Endodermal cell (in vitro differentiated cells): Measurements from ENCODE around the gene PARP3. TPM values are rescaled to one million over a fixed set of nuclear protein-coding genes. Genes with fewer than 3 reads are reported as not detected.
A peak's percentile ranks its signal among the peaks of the same experiment; 100 is the strongest.
"Not testable (repeated sequence)": the region's sequence is repeated elsewhere in the genome, so short reads cannot be mapped to it uniquely, and the experiment has no call there.

Source experiments
- DNase-seq: peaks from one replicate; pipeline ENCODE4 v3.0.0-alpha.2; 2017
- H3K27ac ChIP-seq: 2 replicates; pipeline ENCODE4 v1.5.1; 2013; ENCODE audit warnings: mild to moderate bottlenecking, low read depth, low read length, moderate library complexity
- H3K27me3 ChIP-seq: 2 replicates; pipeline ENCODE4 v1.6.1; 2013; ENCODE audit warnings: mild to moderate bottlenecking, low read length, moderate library complexity; ENCODE audit not compliant: insufficient read depth, control insufficient read depth, poor library complexity, severe bottlenecking
- H3K36me3 ChIP-seq: 2 replicates; pipeline ENCODE4 v1.7.0; 2013; ENCODE audit warnings: mild to moderate bottlenecking, low read length, moderate library complexity; ENCODE audit not compliant: control insufficient read depth, insufficient read depth
- H3K4me1 ChIP-seq: one replicate; pipeline ENCODE4 v1.7.0; 2013; ENCODE audit warnings: low read length; ENCODE audit not compliant: control insufficient read depth, insufficient read depth
- H3K4me3 ChIP-seq: 2 replicates; pipeline ENCODE4 v1.5.1; 2013; ENCODE audit warnings: mild to moderate bottlenecking, low read length, moderate library complexity
- H3K9ac ChIP-seq: 2 replicates; pipeline ENCODE4 v1.6.1; 2013; ENCODE audit warnings: mild to moderate bottlenecking, low read length, moderate library complexity; ENCODE audit not compliant: poor library complexity, severe bottlenecking; ENCODE audit errors: extremely low read depth
- H3K9me3 ChIP-seq: 2 replicates; pipeline ENCODE4 v1.6.1; 2013; ENCODE audit warnings: mild to moderate bottlenecking, low read length, moderate library complexity; ENCODE audit not compliant: control insufficient read depth
- H3K27ac Mint-ChIP-seq: 2 replicates; pipeline ENCODE4 v1.8.0; 2020; ENCODE audit warnings: mixed read lengths
- H3K27me3 Mint-ChIP-seq: 2 replicates; pipeline ENCODE4 v1.8.0; 2021; ENCODE audit warnings: mild to moderate bottlenecking, mixed read lengths; ENCODE audit not compliant: insufficient read depth
- H3K36me3 Mint-ChIP-seq: 2 replicates; pipeline ENCODE4 v1.8.0; 2020; ENCODE audit warnings: low read depth, mixed read lengths
- H3K4me1 Mint-ChIP-seq: 2 replicates; pipeline ENCODE4 v1.8.0; 2020; ENCODE audit warnings: mixed read lengths
- H3K4me3 Mint-ChIP-seq: 2 replicates; pipeline ENCODE4 v1.8.0; 2020; ENCODE audit warnings: mild to moderate bottlenecking, moderate library complexity, mixed read lengths
- H3K9me3 Mint-ChIP-seq: 2 replicates; pipeline ENCODE4 v1.8.0; 2020; ENCODE audit warnings: mild to moderate bottlenecking, mixed read lengths
- CTCF ChIP-seq: fragments of 200-600 bp; sonication (generic); conservative IDR thresholded peaks from 2 replicates; pipeline ENCODE4 v1.5.0; 2021; ENCODE audit warnings: antibody characterized with exemption, mild to moderate bottlenecking
- WGBS, 2 experiments: methylation state at CpG; one replicate each; pipeline versions ENCODE4 v1.1.5 to v1.1.7; 2013; ENCODE audit warnings: missing lambda C conversion rate in 2 of 2, mixed read lengths in 1 of 2; ENCODE audit not compliant: insufficient coverage in 1 of 2, insufficient read length in 1 of 2; 5-methylcytosine and 5-hydroxymethylcytosine counted together
- total RNA-seq, 2 donors: library from RNA; stranded (reverse); fragmentation: NEBNext Ultra II Directional in 1 of 2; extraction: Animal tissue kit (Norgen Biotek cat#: 25700) in 1 of 2; gene quantifications; 2 replicates in 1 of 2; 3 replicates in 1 of 2; pipeline ENCODE4 v1.2.1, GENCODE V29; 2021

PARP3 gene
- total RNA-seq, 2 donors from 2014 or later = 4.5 to 5.7 TPM

- Mint-ChIP-seq H3K4me3 (no peak overlapping the region), H3K27ac (no peak overlapping the region), H3K36me3 (peaks cover 5% of the 10 kb centered on the region), H3K27me3 (no peaks in the 10 kb centered on the region), H3K4me1 (peaks cover 8% of the 10 kb centered on the region), H3K9me3 (no peaks in the 10 kb centered on the region)
- Histone ChIP-seq H3K27me3 (no peaks in the 10 kb centered on the region), H3K4me3 (no peak overlapping the region), H3K27ac (no peak overlapping the region), H3K9me3 (no peaks in the 10 kb centered on the region), H3K4me1 (peaks cover 8% of the 10 kb centered on the region), H3K36me3 (no peaks in the 10 kb centered on the region), H3K9ac (no peak overlapping the region)
- TF ChIP-seq CTCF = no peak
- DNase-seq = peak; percentile 45
- 60 to 91% methylated on average over 1 to 12 of the region's 12 CpGs for WGBS, 2 experiments
Measured at GRCh38 chr3:51986010-51986947, 44.1 kb downstream of the PARP3 start.

DNA sequence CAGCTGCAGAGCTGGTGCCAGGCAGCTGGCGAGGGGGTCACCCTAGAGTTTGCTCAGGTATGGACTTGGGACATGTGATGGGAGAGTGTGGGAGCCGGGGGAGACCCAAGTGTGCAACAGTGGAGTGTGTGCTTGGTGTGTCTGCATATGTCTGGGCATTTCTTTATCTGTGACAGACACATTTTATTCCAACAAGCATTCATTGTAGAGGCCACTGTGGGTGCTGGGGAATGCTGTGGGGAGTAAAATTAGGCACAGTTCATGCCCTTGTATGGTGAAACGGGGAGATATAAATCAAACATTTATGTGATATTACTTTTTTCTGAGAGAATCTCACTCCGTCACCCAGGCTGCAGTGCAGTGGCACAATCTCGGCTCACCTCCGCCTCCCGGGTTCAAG is 45.4 kb downstream of the PARP3 start:
- H3K9me3 Mint-ChIP-seq = no peaks in the 10 kb centered on the region
- no peak for TF ChIP-seq CTCF
- Histone ChIP-seq H3K4me1 (peaks cover 9% of the 10 kb centered on the region), H3K27me3 (no peaks in the 10 kb centered on the region), H3K36me3 (peaks cover 9% of the 10 kb centered on the region), H3K9ac (no peak overlapping the region), H3K4me3 (no peak overlapping the region), H3K9me3 (no peaks in the 10 kb centered on the region), H3K27ac (no peak overlapping the region)
- no peaks in the 10 kb centered on the region for H3K27me3 Mint-ChIP-seq
- H3K36me3 Mint-ChIP-seq = peaks cover 15% of the 10 kb centered on the region
- peaks cover 9% of the 10 kb centered on the region for H3K4me1 Mint-ChIP-seq
- WGBS, 2 experiments = 94 to 95% methylated on average over 4 to 7 of the region's 7 CpGs
- no peak overlapping the region for H3K27ac Mint-ChIP-seq
- H3K4me3 Mint-ChIP-seq = no peak overlapping the region
- DNase-seq = no peak

DNA sequence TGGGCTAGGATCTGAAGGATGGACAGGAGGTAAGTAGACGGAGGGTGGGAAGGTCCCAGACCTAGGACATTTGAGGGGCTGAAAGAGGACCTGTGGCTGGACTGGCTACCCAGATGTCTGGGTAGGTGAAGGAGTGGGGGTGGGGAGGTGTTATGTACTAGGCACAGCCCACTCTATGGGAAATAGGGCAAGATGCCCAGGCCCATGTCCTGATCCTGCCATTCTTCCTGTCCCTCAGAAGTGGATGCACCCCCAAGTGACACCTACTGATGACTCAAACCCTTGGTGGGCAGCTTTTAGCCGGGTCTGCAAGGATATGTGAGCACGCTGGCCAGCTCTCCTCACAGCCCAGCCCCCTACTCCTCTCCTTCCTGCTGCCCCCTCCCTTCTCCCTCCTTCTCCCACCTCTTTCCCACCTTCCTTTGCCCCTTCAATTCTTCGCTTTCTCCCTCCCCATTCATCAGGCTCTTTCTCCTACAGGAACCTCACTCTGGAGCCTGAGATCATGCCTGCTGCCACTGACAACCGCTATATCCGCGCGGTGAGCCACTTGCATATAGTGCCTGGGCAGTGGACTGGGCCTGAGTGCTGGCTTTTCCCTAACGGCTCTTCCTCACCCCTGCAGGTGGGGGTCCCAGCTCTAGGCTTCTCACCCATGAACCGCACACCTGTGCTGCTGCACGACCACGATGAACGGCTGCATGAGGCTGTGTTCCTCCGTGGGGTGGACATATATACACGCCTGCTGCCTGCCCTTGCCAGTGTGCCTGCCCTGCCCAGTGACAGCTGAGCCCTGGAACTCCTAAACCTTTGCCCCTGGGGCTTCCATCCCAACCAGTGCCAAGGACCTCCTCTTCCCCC is 46.4 kb downstream of the PARP3 start:
- Histone ChIP-seq H3K9me3 (no peaks in the 10 kb centered on the region), H3K27me3 (no peaks in the 10 kb centered on the region), H3K9ac (no peak overlapping the region), H3K4me3 (no peak overlapping the region), H3K36me3 (peaks cover 17% of the 10 kb centered on the region), H3K27ac (peak overlapping the region; percentile 16), H3K4me1 (peaks cover 11% of the 10 kb centered on the region)
- Mint-ChIP-seq H3K4me1 (peaks cover 8% of the 10 kb centered on the region), H3K36me3 (peaks cover 23% of the 10 kb centered on the region), H3K4me3 (no peak overlapping the region), H3K9me3 (no peaks in the 10 kb centered on the region), H3K27me3 (no peaks in the 10 kb centered on the region), H3K27ac (peak overlapping the region; percentile 45)
- peak; percentile 64 for DNase-seq
- TF ChIP-seq CTCF = no peak
- 83 to 90% methylated on average over 11 to 15 of the region's 15 CpGs for WGBS, 2 experiments

DNA sequence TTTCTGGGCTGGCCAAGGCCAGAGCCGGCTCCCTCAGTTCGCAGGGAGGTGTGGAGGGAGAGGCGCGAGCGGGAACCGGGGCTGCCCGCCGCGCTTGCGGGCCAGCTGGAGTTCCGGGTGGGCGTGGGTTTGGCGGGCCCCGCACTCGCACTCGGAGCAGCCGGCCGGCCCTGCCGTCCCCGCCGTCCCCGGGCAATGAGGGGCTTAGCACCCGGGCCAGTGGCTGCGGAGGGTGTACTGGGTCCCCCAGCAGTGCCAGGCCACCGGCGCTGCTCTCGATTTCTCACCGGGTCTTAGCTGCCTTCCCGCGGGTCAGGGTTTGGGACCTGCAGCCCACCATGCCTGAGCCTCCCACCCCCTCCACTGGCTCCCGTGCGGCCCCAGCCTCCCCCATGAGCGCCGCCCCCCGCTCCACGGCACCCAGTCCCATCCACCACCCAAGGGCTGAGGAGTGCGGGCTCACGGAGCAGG is 48.4 kb downstream of the PARP3 start:
- DNase-seq = peak; percentile 69
- peaks cover 17% of the 10 kb centered on the region for H3K4me1 Mint-ChIP-seq

More for the DNA sequence above, 48.4 kb downstream of the PARP3 start:
- not testable (repeated sequence) for H3K9ac ChIP-seq, H3K4me1 ChIP-seq, H3K9me3 Mint-ChIP-seq, H3K27me3 ChIP-seq, H3K27ac Mint-ChIP-seq, H3K27ac ChIP-seq, H3K4me3 Mint-ChIP-seq, H3K4me3 ChIP-seq, H3K27me3 Mint-ChIP-seq, H3K9me3 ChIP-seq
- peaks cover 32% of the 10 kb centered on the region for H3K36me3 ChIP-seq
- H3K36me3 Mint-ChIP-seq = peaks cover 43% of the 10 kb centered on the region
- WGBS, 2 experiments = 96 to 100% methylated on average over 4 to 38 of the region's 38 CpGs
